PC-9 (cell line): ENCODE measurements around the gene GNAQ.

Source experiments
- EZH2 ChIP-seq: fragments of 200-600 bp; sonication (generic); IDR thresholded peaks from 2 replicates; pipeline ENCODE4 v1.8.0; 2017; ENCODE audit warnings: antibody characterized with exemption, low read depth
- TF ChIP-seq, protein P1 (sequence below): fragments of 200-600 bp; sonication (generic); conservative IDR thresholded peaks from 2 replicates; pipeline ENCODE4 v1.6.1; 2017; ENCODE audit warnings: mixed run types, antibody characterized with exemption, mild to moderate bottlenecking, moderate library complexity

- TF ChIP-seq, protein P1, sequence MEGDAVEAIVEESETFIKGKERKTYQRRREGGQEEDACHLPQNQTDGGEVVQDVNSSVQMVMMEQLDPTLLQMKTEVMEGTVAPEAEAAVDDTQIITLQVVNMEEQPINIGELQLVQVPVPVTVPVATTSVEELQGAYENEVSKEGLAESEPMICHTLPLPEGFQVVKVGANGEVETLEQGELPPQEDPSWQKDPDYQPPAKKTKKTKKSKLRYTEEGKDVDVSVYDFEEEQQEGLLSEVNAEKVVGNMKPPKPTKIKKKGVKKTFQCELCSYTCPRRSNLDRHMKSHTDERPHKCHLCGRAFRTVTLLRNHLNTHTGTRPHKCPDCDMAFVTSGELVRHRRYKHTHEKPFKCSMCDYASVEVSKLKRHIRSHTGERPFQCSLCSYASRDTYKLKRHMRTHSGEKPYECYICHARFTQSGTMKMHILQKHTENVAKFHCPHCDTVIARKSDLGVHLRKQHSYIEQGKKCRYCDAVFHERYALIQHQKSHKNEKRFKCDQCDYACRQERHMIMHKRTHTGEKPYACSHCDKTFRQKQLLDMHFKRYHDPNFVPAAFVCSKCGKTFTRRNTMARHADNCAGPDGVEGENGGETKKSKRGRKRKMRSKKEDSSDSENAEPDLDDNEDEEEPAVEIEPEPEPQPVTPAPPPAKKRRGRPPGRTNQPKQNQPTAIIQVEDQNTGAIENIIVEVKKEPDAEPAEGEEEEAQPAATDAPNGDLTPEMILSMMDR = no peak
- no peak for TF ChIP-seq EZH2
These were observed 93.4 kb downstream of the GNAQ start for GRCh38 chr9:77938163-77938562.
